ENCODE data around the gene CD58. TPM values are rescaled to one million over a fixed set of nuclear protein-coding genes. Genes with fewer than 3 reads are reported as not detected.

The CD58 gene
- total RNA-seq, 4 donors from 2014 or later: 1.8 to 48.7 (median 32.7) TPM

DNA sequence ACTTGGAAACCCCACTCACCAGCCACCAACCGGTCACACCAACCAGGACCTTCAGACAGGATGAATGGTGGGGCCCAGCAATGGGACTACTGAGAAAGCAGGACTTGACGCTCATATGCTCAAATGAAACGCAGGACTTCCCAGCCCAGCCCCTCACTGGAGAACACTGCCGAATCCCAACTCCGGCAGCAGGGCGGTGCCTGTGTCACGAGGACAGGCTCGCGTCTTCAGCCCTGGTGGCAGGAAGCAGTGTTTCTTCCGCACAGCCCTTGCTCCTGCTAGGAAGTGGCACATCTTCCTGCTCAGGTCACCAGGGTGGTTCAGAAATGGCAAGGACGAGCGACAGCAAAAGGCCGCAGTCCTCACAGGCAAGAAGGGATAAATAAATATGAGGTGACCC lies 38.9 kb downstream of the CD58 start:
- in situ Hi-C loops (cut with MboI; ENCODE audit: low pct_ligation_motif_present in 1 of 4, low pct_unique_long_range_greater_than_20kb in 1 of 4, low sequenced_read_pairs in 3 of 4) (no loop called here), intact Hi-C loops (cut with DNase I; ENCODE audit: low total_unique reads) (no loop called here)
- Histone ChIP-seq H3K9me3 (no peaks in the 10 kb centered on the region), H3K27ac (no peak overlapping the region), H3K4me1 (no peaks in the 10 kb centered on the region), H3K4me3 (no peak overlapping the region), H3K27me3 (no peaks in the 10 kb centered on the region), H3K36me3 (peaks cover 0 to 13% (median 5%) of the 10 kb centered on the region in 4 donors)
- no peak for TF ChIP-seq POLR2AphosphoS5 (IDR thresholded peaks at IDR 0.05)
- TF ChIP-seq POLR2A (IDR thresholded peaks at IDR 0.05): no peak
- TF ChIP-seq, protein P1, sequence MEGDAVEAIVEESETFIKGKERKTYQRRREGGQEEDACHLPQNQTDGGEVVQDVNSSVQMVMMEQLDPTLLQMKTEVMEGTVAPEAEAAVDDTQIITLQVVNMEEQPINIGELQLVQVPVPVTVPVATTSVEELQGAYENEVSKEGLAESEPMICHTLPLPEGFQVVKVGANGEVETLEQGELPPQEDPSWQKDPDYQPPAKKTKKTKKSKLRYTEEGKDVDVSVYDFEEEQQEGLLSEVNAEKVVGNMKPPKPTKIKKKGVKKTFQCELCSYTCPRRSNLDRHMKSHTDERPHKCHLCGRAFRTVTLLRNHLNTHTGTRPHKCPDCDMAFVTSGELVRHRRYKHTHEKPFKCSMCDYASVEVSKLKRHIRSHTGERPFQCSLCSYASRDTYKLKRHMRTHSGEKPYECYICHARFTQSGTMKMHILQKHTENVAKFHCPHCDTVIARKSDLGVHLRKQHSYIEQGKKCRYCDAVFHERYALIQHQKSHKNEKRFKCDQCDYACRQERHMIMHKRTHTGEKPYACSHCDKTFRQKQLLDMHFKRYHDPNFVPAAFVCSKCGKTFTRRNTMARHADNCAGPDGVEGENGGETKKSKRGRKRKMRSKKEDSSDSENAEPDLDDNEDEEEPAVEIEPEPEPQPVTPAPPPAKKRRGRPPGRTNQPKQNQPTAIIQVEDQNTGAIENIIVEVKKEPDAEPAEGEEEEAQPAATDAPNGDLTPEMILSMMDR (IDR thresholded peaks at IDR 0.05): no peak
- TF ChIP-seq EP300 (IDR thresholded peaks at IDR 0.05; ENCODE audit: low read depth): no peak
- no peak for DNase-seq
- WGBS, 2 donors (ENCODE audit: low coverage in 1 of 2): 96% methylated on average over 13 of the region's 13 CpGs; no CpG with 5 or more reads in 1 of the 2 donors

DNA sequence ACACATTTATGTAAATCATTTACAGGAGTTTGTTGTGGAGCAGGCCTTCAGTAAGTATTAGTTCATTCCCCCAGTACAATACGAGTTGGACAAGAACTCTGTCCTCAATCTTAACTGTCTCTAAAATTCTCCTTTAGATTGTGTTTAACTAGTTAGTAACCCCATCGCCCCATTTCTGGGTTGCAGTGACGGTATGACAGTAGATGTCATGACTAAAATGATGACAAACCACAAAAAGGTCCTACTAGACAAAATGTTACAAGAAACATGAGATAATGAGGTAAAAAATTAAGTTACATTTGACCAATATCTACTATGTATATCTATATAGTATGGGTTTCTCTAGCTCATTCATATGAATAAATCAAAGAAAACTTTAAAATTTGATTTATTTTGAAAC lies 41.1 kb downstream of the CD58 start:
- no peaks in the 10 kb centered on the region for H3K27me3 ChIP-seq
- no peak overlapping the region for H3K27ac ChIP-seq
- H3K9me3 ChIP-seq: no peaks in the 10 kb centered on the region
- no peak for DNase-seq
- TF ChIP-seq POLR2AphosphoS5 (IDR thresholded peaks at IDR 0.05) (no peak), POLR2A (IDR thresholded peaks at IDR 0.05) (no peak)
- TF ChIP-seq, protein P1 (IDR thresholded peaks at IDR 0.05): no peak
- in situ Hi-C loops (cut with MboI; ENCODE audit: low pct_ligation_motif_present in 1 of 4, low pct_unique_long_range_greater_than_20kb in 1 of 4, low sequenced_read_pairs in 3 of 4): no loop called here
- peaks cover 0 to 5% (median 2%) of the 10 kb centered on the region in 4 donors for H3K36me3 ChIP-seq
- no peaks in the 10 kb centered on the region for H3K4me1 ChIP-seq
- H3K4me3 ChIP-seq: no peak overlapping the region
- WGBS, 2 donors (ENCODE audit: low coverage in 1 of 2): 80 to 81% methylated on average over 3 of the region's 3 CpGs
- intact Hi-C loops (cut with DNase I; ENCODE audit: low total_unique reads): no loop called here

DNA sequence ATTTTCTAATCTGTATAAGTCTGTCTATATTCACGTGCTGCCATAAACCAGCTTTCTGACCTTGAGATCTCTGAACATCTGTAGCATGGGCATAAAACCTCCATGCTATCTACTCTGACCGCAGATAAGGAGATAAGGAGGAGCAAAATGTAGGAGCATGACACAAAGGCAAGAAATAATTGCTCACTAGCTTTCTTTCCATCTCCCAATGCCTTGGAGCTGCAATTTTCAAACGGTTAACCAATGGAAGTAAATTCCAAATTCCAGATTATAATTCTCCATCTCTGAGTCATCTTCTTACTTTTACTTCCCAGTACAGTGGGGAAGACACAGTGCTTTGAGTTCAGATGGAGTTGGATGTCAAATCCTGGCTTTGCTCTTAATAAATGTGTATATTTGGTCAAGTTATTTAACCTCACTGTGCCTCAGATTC lies 41.6 kb downstream of the CD58 start:
- H3K9me3 ChIP-seq: no peaks in the 10 kb centered on the region
- in situ Hi-C loops (cut with MboI; ENCODE audit: low pct_ligation_motif_present in 1 of 4, low pct_unique_long_range_greater_than_20kb in 1 of 4, low sequenced_read_pairs in 3 of 4) (no loop called here), intact Hi-C loops (cut with DNase I; ENCODE audit: low total_unique reads) (no loop called here)
- H3K36me3 ChIP-seq: peaks cover 0 to under 1% (median 0%) of the 10 kb centered on the region in 4 donors
- H3K4me3 ChIP-seq: no peak overlapping the region
- DNase-seq: no peak
- H3K27ac ChIP-seq: no peak overlapping the region
- H3K27me3 ChIP-seq: no peaks in the 10 kb centered on the region
- WGBS, 2 donors (ENCODE audit: low coverage in 1 of 2): 87 to 95% methylated on average over 2 to 3 of the region's 3 CpGs
- no peaks in the 10 kb centered on the region for H3K4me1 ChIP-seq
- TF ChIP-seq EP300 (IDR thresholded peaks at IDR 0.05; ENCODE audit: low read depth) (no peak), POLR2AphosphoS5 (IDR thresholded peaks at IDR 0.05) (no peak), POLR2A (IDR thresholded peaks at IDR 0.05) (no peak)
- TF ChIP-seq, protein P1 (IDR thresholded peaks at IDR 0.05): no peak

DNA sequence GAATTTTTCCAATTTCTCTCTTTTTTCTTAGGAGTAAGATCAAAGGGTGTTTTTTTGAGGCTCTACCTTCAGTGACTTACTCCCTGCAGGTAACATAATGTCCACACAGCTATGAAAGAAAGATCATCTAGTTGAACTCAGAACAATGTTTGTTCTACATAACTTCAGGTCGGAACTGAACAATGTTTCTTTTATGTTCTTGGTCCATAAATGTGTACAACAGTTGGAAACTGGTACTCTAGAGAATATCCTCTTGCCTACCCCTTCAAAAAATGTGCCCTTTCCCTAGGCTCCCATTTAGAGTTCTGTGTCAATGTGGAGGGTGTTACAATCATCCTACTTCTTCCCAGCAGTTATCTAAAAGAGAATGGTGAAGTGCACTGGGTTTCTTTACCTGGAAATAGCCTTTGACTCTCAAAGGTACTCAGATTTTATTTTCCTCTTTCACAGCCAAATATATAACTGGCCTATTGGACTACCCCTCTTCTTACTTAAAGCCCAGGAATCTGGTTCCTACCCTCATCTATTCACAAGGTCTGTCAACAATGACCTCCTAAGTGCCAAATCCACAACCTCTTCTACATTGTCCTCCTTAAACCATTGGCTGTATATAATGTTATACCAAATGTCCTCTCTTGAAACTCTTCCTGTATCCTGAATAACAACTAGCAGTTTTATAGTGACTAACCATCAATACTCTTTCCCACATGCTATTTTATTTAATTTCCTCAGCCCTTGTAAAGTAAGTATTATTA lies 42.3 kb downstream of the CD58 start:
- no peak for DNase-seq
- intact Hi-C loops (cut with DNase I; ENCODE audit: low total_unique reads) (no loop called here), in situ Hi-C loops (cut with MboI; ENCODE audit: low pct_ligation_motif_present in 1 of 4, low pct_unique_long_range_greater_than_20kb in 1 of 4, low sequenced_read_pairs in 3 of 4) (no loop called here)
- no peak for TF ChIP-seq POLR2A (IDR thresholded peaks at IDR 0.05)
- TF ChIP-seq EP300 (IDR thresholded peaks at IDR 0.05; ENCODE audit: low read depth): no peak
- TF ChIP-seq POLR2AphosphoS5 (IDR thresholded peaks at IDR 0.05): no peak
- no peaks in the 10 kb centered on the region for H3K4me1 ChIP-seq
- WGBS, 2 donors (ENCODE audit: low coverage in 1 of 2): 71 to 78% methylated on average over 1 of the region's 1 CpG
- no peaks in the 10 kb centered on the region for H3K36me3 ChIP-seq
- H3K27me3 ChIP-seq: no peaks in the 10 kb centered on the region
- H3K9me3 ChIP-seq: no peaks in the 10 kb centered on the region
- no peak overlapping the region for H3K27ac ChIP-seq
- no peak overlapping the region for H3K4me3 ChIP-seq

Data from transverse colon (tissue), 4 donors.